Activated CD4-positive, alpha-beta memory T cell treated with anti-CD3 and anti-CD28 coated beads, Interleukin-2, amount 10 ng/mL, durations not matched to agents 7 days and 5 days (primary cell): Measurements from ENCODE around the gene RNPEP. TPM values are rescaled to one million over a fixed set of nuclear protein-coding genes. Genes with fewer than 3 reads are reported as not detected.
"Not testable (repeated sequence)": the region's sequence is repeated elsewhere in the genome, so short reads cannot be mapped to it uniquely, and the experiment has no call there.

Source experiments
- CTCF ChIA-PET: fragments of 350-600 bp; sonication (Branson Sonifier 250); formaldehyde crosslinking; loops from one replicate; lab custom pipeline; 2021; ENCODE audit warnings: antibody characterized with exemption, inconsistent platforms; lab: Charles Lee
- POLR2A ChIA-PET: fragments of 350-600 bp; sonication (Branson Sonifier 250); formaldehyde crosslinking; loops from one replicate; lab custom pipeline; 2021; ENCODE audit warnings: antibody characterized with exemption; lab: Charles Lee
- DNase-seq: peaks from one replicate; pipeline ENCODE4 v3.0.0-alpha.2; 2020
- H3K27ac Mint-ChIP-seq: one replicate; pipeline ENCODE4 v1.8.0; 2021; ENCODE audit warnings: mild to moderate bottlenecking, mixed read lengths
- H3K27me3 Mint-ChIP-seq: one replicate; pipeline ENCODE4 v1.8.0; 2021; ENCODE audit warnings: mixed read lengths
- H3K36me3 Mint-ChIP-seq: one replicate; pipeline ENCODE4 v1.8.0; 2021; ENCODE audit warnings: low read depth, mixed read lengths
- H3K4me1 Mint-ChIP-seq: one replicate; pipeline ENCODE4 v1.8.0; 2021; ENCODE audit warnings: mixed read lengths
- H3K4me3 Mint-ChIP-seq: one replicate; pipeline ENCODE4 v1.8.0; 2021; ENCODE audit warnings: mild to moderate bottlenecking, mixed read lengths
- H3K9me3 Mint-ChIP-seq: one replicate; pipeline ENCODE4 v1.8.0; 2021; ENCODE audit warnings: mixed read lengths
- total RNA-seq, 2 experiments: library from RNA; stranded (reverse); gene quantifications; one replicate each; pipeline ENCODE4 v1.2.3, GENCODE V29; 2021

RNPEP gene
- total RNA-seq, 2 experiments from 2014 or later = 38.5 to 41.1 TPM

DNA sequence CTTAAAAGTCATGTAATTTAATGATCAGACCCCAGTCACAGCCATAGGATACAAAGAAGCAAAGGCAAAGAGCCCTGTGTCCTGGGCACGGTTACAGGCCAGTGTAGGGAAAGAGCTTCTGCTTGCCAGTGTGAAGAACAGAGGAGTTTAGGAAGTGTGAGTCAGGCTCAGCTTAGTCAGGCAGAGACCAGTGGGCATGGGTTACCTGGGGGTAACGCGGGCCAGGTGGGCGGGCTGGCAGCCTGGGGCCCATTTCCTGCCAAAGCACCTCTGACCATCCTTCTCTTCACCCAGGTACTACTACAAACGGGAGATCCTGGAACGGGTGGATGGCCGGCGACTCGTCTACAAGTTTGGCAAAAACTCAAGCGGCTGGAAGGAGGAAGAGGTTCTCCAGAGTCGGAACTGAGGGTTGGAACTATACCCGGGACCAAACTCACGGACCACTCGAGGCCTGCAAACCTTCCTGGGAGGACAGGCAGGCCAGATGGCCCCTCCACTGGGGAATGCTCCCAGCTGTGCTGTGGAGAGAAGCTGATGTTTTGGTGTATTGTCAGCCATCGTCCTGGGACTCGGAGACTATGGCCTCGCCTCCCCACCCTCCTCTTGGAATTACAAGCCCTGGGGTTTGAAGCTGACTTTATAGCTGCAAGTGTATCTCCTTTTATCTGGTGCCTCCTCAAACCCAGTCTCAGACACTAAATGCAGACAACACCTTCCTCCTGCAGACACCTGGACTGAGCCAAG is 32.6 kb downstream of the RNPEP start:
- CTCF ChIA-PET = interaction anchor here (1.4 to 2.1 kb wide), 3 partner anchors 15 to 120 kb away, joined by 3 to 7 read pairs (median 3); no protein-coding TSS in a partner anchor
- POLR2A ChIA-PET = no interaction called here
- H3K36me3 Mint-ChIP-seq = no peaks in the 10 kb centered on the region
- H3K4me1 Mint-ChIP-seq = peaks cover 16% of the 10 kb centered on the region
- H3K4me3 Mint-ChIP-seq = no peak overlapping the region
- peaks cover 7% of the 10 kb centered on the region for H3K27me3 Mint-ChIP-seq
- DNase-seq = no peak
- H3K9me3 Mint-ChIP-seq = no peaks in the 10 kb centered on the region
- no peak overlapping the region for H3K27ac Mint-ChIP-seq

DNA sequence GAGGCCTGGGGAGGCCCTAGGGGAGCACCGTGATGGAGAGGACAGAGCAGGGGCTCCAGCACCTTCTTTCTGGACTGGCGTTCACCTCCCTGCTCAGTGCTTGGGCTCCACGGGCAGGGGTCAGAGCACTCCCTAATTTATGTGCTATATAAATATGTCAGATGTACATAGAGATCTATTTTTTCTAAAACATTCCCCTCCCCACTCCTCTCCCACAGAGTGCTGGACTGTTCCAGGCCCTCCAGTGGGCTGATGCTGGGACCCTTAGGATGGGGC is 33.2 kb downstream of the RNPEP start:
- ChIA-PET POLR2A (no interaction called here), CTCF (interaction anchor here (0.8 to 2.1 kb wide), 3 partner anchors 9 to 120 kb away, joined by 3 to 7 read pairs (median 3); no protein-coding TSS in a partner anchor)
- Mint-ChIP-seq H3K27ac (no peak overlapping the region), H3K9me3 (no peaks in the 10 kb centered on the region), H3K4me1 (peaks cover 16% of the 10 kb centered on the region), H3K27me3 (peaks cover 7% of the 10 kb centered on the region), H3K4me3 (no peak overlapping the region), H3K36me3 (no peaks in the 10 kb centered on the region)
- DNase-seq = no peak

- POLR2A ChIA-PET = no interaction called here
- peaks cover 7% of the 10 kb centered on the region for H3K27me3 Mint-ChIP-seq
- CTCF ChIA-PET = interaction anchor here (0.7 to 2.1 kb wide), 6 partner anchors 9 to 119 kb away, joined by 3 to 7 read pairs (median 3); no protein-coding TSS in a partner anchor
- peaks cover 16% of the 10 kb centered on the region for H3K4me1 Mint-ChIP-seq
- DNase-seq = no peak
- no peak overlapping the region for H3K4me3 Mint-ChIP-seq
- no peak overlapping the region for H3K27ac Mint-ChIP-seq
- no peaks in the 10 kb centered on the region for H3K36me3 Mint-ChIP-seq
- H3K9me3 Mint-ChIP-seq = no peaks in the 10 kb centered on the region
Measured at GRCh38 chr1:202016022-202016810, 33.8 kb downstream of the RNPEP start.

DNA sequence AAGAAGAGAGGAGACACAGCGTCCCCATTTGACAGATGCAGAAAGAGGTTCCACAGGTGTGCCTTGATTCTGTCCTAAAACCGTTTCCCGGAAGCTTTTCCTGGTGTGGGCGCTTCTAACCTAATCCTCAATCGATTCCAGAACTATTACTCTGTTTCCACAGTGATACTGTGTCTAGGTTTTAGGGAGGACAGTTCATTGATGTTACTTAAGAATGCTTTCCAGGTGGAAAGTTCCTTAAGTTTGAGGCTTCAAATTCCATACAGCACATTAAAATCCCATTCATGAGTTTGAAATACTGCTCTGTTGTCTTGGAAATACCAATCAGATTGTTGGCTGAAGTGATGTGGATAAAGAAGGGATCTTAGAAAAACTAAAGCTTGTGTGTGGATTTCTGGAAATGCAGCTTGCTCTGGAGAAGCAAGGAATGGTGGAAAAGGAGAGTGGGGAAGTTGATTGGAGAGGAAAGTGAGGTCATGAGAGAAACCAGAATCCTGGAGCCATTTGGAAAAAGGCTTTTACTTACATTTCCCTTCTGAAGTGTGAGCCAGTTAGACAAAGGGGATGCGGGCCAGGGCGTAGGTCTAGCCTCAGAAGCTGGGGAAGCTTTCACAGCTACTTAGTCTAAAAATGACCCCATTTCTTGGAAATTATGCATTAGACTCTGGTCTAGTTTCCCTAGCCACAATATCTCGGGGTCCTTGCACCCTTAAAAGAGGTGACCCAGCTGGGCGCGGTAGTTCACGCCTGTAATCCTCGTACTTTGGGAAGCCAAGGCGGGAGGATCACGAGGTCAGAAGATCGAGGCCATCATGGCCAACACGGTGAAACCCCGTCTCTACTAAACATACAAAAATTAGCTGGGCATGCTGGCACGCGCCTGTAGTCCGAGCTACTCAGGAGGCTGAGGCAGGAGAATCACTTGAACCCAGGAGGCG is 34.6 kb downstream of the RNPEP start:
- DNase-seq = no peak
- H3K27me3 Mint-ChIP-seq = peaks cover 10% of the 10 kb centered on the region
- H3K36me3 Mint-ChIP-seq = no peaks in the 10 kb centered on the region
- ChIA-PET POLR2A (no interaction called here), CTCF (interaction anchor here (0.7 to 2.1 kb wide), 3 partner anchors 12 to 118 kb away, joined by 3 to 7 read pairs (median 5); no protein-coding TSS in a partner anchor)
- H3K27ac Mint-ChIP-seq = no peak overlapping the region
- no peak overlapping the region for H3K4me3 Mint-ChIP-seq
- no peaks in the 10 kb centered on the region for H3K9me3 Mint-ChIP-seq
- peaks cover 16% of the 10 kb centered on the region for H3K4me1 Mint-ChIP-seq

DNA sequence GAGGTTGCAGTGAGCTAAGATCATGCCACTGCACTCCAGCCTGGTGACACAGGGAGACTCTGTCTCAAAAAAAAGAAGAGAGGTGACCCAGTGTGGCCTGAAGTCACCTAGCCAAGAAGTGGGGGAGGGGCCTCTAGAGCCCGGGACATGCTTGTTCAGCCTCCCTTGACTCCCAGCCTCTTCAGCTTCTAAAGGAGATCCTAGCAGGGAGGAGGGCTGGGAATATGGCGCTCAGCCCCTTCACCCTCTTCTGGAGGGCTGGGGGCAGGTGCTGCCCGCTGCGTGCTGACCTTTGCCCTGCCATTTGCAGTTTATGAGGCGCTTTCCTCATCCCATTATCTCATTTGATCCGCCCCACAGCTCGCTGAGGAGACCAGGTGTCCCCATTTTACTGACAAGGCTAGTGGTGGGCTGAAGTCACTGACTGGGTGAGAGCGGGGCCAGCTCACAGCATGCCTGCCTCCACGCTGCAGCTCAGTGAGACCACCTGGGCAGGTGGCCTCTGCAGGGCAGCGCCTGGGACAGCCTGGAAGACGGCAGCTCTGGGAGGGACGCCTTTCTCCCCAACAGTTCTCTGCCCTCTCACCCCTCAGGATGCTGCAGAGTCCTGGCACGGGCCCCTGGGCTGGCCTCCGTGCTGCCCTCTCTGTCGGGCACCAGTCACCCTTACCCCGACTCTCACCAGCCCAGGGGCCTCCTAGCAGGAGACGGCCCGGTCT is 35.5 kb downstream of the RNPEP start:
- POLR2A ChIA-PET = no interaction called here
- Mint-ChIP-seq H3K27me3 (peaks cover 11% of the 10 kb centered on the region), H3K27ac (no peak overlapping the region), H3K4me1 (peaks cover 16% of the 10 kb centered on the region), H3K9me3 (no peaks in the 10 kb centered on the region), H3K4me3 (no peak overlapping the region), H3K36me3 (no peaks in the 10 kb centered on the region)
- no peak for DNase-seq
- CTCF ChIA-PET = no interaction called here

DNA sequence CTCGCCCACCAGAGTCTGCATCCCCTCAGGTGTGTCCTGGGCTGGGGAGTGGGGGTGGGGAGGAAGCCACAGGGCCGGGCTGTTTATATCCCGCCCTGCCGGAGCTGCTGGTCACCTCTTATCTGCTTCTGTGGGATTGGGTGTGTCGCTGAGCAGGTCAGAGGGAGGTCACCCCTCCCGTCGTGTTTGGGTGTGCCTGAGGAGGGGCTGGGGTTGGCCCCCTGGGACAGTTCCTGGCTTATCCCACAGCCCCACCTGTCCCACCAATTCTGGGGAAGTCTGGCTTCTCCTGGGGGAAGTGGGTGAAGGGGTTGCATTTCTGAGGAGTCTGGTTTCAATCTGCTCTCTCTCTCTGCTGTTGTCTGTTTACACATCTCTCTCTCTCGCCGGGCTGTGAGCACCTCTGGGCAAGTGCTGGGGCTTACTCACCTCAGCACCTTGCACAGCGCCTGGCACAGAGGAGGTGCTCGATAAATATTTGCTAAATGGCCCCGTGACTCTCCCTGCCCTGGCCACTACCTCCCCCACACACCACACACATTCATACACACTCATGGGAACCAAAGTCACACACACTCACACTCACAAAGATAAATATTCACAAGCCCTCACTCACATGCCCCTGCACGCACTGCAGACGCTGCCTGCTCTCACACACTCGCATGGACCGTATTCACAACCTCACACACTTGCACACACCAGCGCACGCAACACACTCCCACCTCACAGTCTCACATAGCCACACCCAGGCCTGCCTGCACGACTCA is 36.2 kb downstream of the RNPEP start:
- Mint-ChIP-seq H3K27me3 (peaks cover 16% of the 10 kb centered on the region), H3K27ac (no peak overlapping the region), H3K4me1 (peaks cover 16% of the 10 kb centered on the region), H3K4me3 (no peak overlapping the region), H3K9me3 (no peaks in the 10 kb centered on the region), H3K36me3 (no peaks in the 10 kb centered on the region)
- POLR2A ChIA-PET = no interaction called here
- CTCF ChIA-PET = no interaction called here
- no peak for DNase-seq

DNA sequence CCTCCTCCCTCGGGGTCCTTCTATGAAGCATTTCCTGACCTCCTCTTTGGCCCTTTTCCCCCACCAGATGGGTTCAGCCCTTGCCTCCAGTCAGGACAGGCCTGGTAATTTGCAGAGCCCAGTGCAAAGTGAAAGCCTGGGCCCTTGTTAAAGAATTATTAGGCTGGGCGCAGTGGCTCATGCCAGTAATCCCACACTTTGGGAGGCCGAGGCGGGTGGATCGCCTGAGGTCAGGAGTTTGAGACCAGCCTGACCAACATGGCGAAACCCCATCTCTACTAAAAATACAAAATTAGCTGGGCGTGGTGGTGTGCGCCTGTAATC is 36.7 kb downstream of the RNPEP start:
- H3K4me3 Mint-ChIP-seq, CTCF ChIA-PET, DNase-seq, H3K36me3 Mint-ChIP-seq, POLR2A ChIA-PET, H3K27ac Mint-ChIP-seq, H3K9me3 Mint-ChIP-seq: not testable (repeated sequence)
- Mint-ChIP-seq H3K27me3 (peaks cover 16% of the 10 kb centered on the region), H3K4me1 (peaks cover 16% of the 10 kb centered on the region)

DNA sequence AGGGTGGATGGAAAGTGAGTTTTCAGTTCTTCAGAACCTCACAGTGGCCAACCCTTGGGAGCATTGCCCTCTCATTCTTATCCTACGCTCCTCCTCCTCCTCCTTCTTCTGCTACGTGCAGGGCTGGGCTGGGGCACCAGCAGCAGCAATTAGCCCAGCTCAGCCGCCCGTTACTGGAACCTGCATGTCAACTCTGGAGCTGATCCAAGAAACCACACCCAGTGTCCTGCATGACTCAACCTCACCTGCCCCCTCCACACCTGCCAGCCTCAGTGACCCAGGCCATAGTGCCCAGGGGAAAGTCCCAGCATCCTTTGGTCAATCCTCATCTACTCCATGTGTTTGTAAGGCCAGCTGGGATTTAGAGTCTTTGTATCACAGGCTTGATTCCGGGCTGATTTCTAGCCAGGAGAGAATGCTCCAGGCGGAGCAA is 40.6 kb downstream of the RNPEP start:
- H3K27me3 Mint-ChIP-seq = peaks cover 17% of the 10 kb centered on the region
- POLR2A ChIA-PET = no interaction called here
- no peaks in the 10 kb centered on the region for H3K9me3 Mint-ChIP-seq
- CTCF ChIA-PET = no interaction called here
- H3K4me1 Mint-ChIP-seq = peaks cover 10% of the 10 kb centered on the region
- no peaks in the 10 kb centered on the region for H3K36me3 Mint-ChIP-seq
- H3K4me3 Mint-ChIP-seq = no peak overlapping the region
- DNase-seq = no peak
- H3K27ac Mint-ChIP-seq = no peak overlapping the region

DNA sequence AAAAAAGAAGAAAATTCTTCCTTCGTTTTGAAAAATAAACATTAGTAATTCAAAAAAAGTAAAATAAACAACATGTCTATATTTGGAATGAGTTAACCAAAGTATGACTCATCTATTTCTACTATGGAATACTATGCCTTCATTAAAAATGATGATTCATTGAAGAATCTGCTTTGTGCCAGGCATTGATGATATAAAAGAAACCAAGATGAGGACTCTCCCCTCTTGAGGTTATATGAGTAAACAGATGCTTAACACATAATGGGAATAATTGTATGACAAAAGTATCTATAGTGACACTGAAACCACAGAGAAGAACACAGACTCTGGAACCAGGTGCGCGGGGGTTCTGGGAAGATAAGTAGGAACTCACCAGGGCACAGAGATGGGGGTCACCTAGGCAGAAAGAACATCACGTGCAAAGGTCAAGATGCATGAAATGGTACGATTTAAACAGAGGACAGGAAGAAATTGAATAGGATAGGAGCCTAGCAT is 46.8 kb downstream of the RNPEP start:
- peaks cover 11% of the 10 kb centered on the region for H3K27me3 Mint-ChIP-seq
- no peaks in the 10 kb centered on the region for H3K4me1 Mint-ChIP-seq
- DNase-seq = no peak
- no peaks in the 10 kb centered on the region for H3K36me3 Mint-ChIP-seq
- CTCF ChIA-PET = no interaction called here
- POLR2A ChIA-PET = no interaction called here
- no peak overlapping the region for H3K27ac Mint-ChIP-seq
- H3K9me3 Mint-ChIP-seq = no peaks in the 10 kb centered on the region
- H3K4me3 Mint-ChIP-seq = no peak overlapping the region

GRCh38 chr1:202029727-202030126 is 47.3 kb downstream of the RNPEP start:
- DNase-seq = no peak
- H3K27me3 Mint-ChIP-seq = peaks cover 11% of the 10 kb centered on the region
- no peaks in the 10 kb centered on the region for H3K4me1 Mint-ChIP-seq
- POLR2A ChIA-PET = no interaction called here
- no peak overlapping the region for H3K27ac Mint-ChIP-seq
- no peak overlapping the region for H3K4me3 Mint-ChIP-seq
- no peaks in the 10 kb centered on the region for H3K36me3 Mint-ChIP-seq
- CTCF ChIA-PET = no interaction called here
- no peaks in the 10 kb centered on the region for H3K9me3 Mint-ChIP-seq

- CTCF ChIA-PET = no interaction called here
- no peak for DNase-seq
- Mint-ChIP-seq H3K4me1 (no peaks in the 10 kb centered on the region), H3K9me3 (no peaks in the 10 kb centered on the region), H3K4me3 (no peak overlapping the region), H3K27me3 (peaks cover 12% of the 10 kb centered on the region), H3K27ac (no peak overlapping the region), H3K36me3 (no peaks in the 10 kb centered on the region)
- POLR2A ChIA-PET = no interaction called here
Measured at GRCh38 chr1:202031796-202032195, 49.3 kb downstream of the RNPEP start.
